Cardiac fibroblast (primary cell): ENCODE measurements around the gene HOXB6.

ENCODE experiments used
- DNase-seq, 2 donors: peaks; one replicate each; pipeline versions ENCODE4 v3.0.0 to v3.0.0-alpha.2; 2010; ENCODE audit warnings: low read depth in 2 of 2
- H3K4me3 ChIP-seq, 2 donors: replicated peaks in 1 of 2; 1 replicate in 1 of 2; 2 replicates in 1 of 2; pipeline ENCODE4 v1.5.1; 2011; ENCODE audit warnings: low read depth in 2 of 2, low read length in 2 of 2, mild to moderate bottlenecking in 2 of 2, moderate library complexity in 1 of 2
- CTCF ChIP-seq: IDR thresholded peaks from one replicate; pipeline ENCODE4 v1.5.1; 2011; ENCODE audit warnings: low read depth, mild to moderate bottlenecking, low read length, inconsistent platforms

The HOXB6 gene

GRCh38 chr17:48640858-48641180 lies 36.0 kb upstream of the HOXB6 start:
- no peak for TF ChIP-seq CTCF
- H3K4me3 ChIP-seq, result no peak overlapping the region

GRCh38 chr17:48639982-48640857 lies 35.4 kb upstream of the HOXB6 start:
- no peak for TF ChIP-seq CTCF
- no peak for DNase-seq
- H3K4me3 ChIP-seq, result no peak overlapping the region

More at GRCh38 chr17:48640858-48641180, 36.0 kb upstream of the HOXB6 start:
- DNase-seq, result no peak

- H3K4me3 ChIP-seq, result no peak overlapping the region
- no peak for DNase-seq
- no peak for TF ChIP-seq CTCF
Observed at GRCh38 chr17:48639136-48639535, 34.4 kb upstream of the HOXB6 start.

GRCh38 chr17:48637323-48638260 lies 32.8 kb upstream of the HOXB6 start:
- DNase-seq, result peak; percentile 41 to 90
- TF ChIP-seq CTCF, result no peak
- H3K4me3 ChIP-seq, result no peak overlapping the region

- DNase-seq, result peak; percentile 57 to 60
- peak; percentile 58 for TF ChIP-seq CTCF
- H3K4me3 ChIP-seq, result no peak overlapping the region
Observed at GRCh38 chr17:48636177-48637018, 31.6 kb upstream of the HOXB6 start.

GRCh38 chr17:48634493-48635208 lies 29.9 kb upstream of the HOXB6 start:
- no peak for DNase-seq
- H3K4me3 ChIP-seq, result no peak overlapping the region
- no peak for TF ChIP-seq CTCF
